ENCODE results near the gene DDX4. TPM values are rescaled to one million over a fixed set of nuclear protein-coding genes. Genes with fewer than 3 reads are reported as not detected.

Gene DDX4
- total RNA-seq, 2 donors from 2014 or later: not detected

GRCh38 chr5:55821731-55822512 lies 84.1 kb downstream of the DDX4 start:
- H3K27ac ChIP-seq: no peak overlapping the region
- intact Hi-C loops (cut with DNase I): no loop called here
- peak overlapping the region in 1 of 2 donors; percentile 34 for H3K4me3 ChIP-seq
- DNase-seq (peak; percentile 34 to 61 (median 38)), ATAC-seq (peak; percentile 81)
- no peak for TF ChIP-seq CTCF (IDR thresholded peaks at IDR 0.05)
- TF ChIP-seq POLR2A (IDR thresholded peaks at IDR 0.05): peak in 2 of 3 donors; percentile 25 to 50
- 6 to 23% methylated on average over 11 to 45 of the region's 45 CpGs for WGBS, 2 donors
- no peaks in the 10 kb centered on the region for H3K27me3 ChIP-seq
- H3K9me3 ChIP-seq: no peaks in the 10 kb centered on the region
- no peaks in the 10 kb centered on the region for H3K36me3 ChIP-seq (replicated peaks in 1 of 2; ENCODE audit: insufficient read depth in 1 of 2, low read depth in 2 of 2)
- H3K4me1 ChIP-seq: peaks cover 9% of the 10 kb centered on the region

- no peaks in the 10 kb centered on the region for H3K9me3 ChIP-seq
- WGBS, 2 donors: 61 to 73% methylated on average over 1 of the region's 1 CpG
- DNase-seq: no peak
- no peak for TF ChIP-seq POLR2A (IDR thresholded peaks at IDR 0.05)
- no peak for TF ChIP-seq CTCF (IDR thresholded peaks at IDR 0.05)
- H3K27me3 ChIP-seq: no peaks in the 10 kb centered on the region
- ATAC-seq: peak; percentile 15
- H3K4me3 ChIP-seq: no peak overlapping the region
- H3K36me3 ChIP-seq (replicated peaks in 1 of 2; ENCODE audit: insufficient read depth in 1 of 2, low read depth in 2 of 2): no peaks in the 10 kb centered on the region
- H3K27ac ChIP-seq: no peak overlapping the region
- intact Hi-C loops (cut with DNase I): no loop called here
- H3K4me1 ChIP-seq: peaks cover 9% of the 10 kb centered on the region
Measured at GRCh38 chr5:55823151-55823796, 85.4 kb downstream of the DDX4 start.

GRCh38 chr5:55829956-55830355 lies 92.1 kb downstream of the DDX4 start:
- 93 to 96% methylated on average over 3 of the region's 3 CpGs for WGBS, 2 donors
- intact Hi-C loops (cut with DNase I): no loop called here
- no peaks in the 10 kb centered on the region for H3K36me3 ChIP-seq (replicated peaks in 1 of 2; ENCODE audit: insufficient read depth in 1 of 2, low read depth in 2 of 2)
- H3K27ac ChIP-seq: no peak overlapping the region
- ATAC-seq (no peak), DNase-seq (no peak)
- H3K4me1 ChIP-seq: no peaks in the 10 kb centered on the region
- no peak for TF ChIP-seq CTCF (IDR thresholded peaks at IDR 0.05)
- TF ChIP-seq POLR2A (IDR thresholded peaks at IDR 0.05): no peak
- no peaks in the 10 kb centered on the region for H3K9me3 ChIP-seq
- H3K27me3 ChIP-seq: no peaks in the 10 kb centered on the region
- no peak overlapping the region for H3K4me3 ChIP-seq

- ATAC-seq (no peak), DNase-seq (no peak)
- Histone ChIP-seq H3K27ac (no peak overlapping the region), H3K36me3 (replicated peaks in 1 of 2; ENCODE audit: insufficient read depth in 1 of 2, low read depth in 2 of 2) (no peaks in the 10 kb centered on the region), H3K27me3 (no peaks in the 10 kb centered on the region), H3K9me3 (no peaks in the 10 kb centered on the region), H3K4me1 (no peaks in the 10 kb centered on the region), H3K4me3 (no peak overlapping the region)
- TF ChIP-seq CTCF (IDR thresholded peaks at IDR 0.05) (no peak), POLR2A (IDR thresholded peaks at IDR 0.05) (no peak)
- 94% methylated on average over 17 of the region's 17 CpGs for WGBS, 2 donors
- intact Hi-C loops (cut with DNase I): no loop called here
Measured at GRCh38 chr5:55832446-55832845, 94.6 kb downstream of the DDX4 start.

Measured in body of pancreas (tissue), 4 donors.